Bone marrow (tissue), 2 donors: ENCODE measurements around the gene NXN.
"Not testable (repeated sequence)": the region's sequence is repeated elsewhere in the genome, so short reads cannot be mapped to it uniquely, and the experiment has no call there.

Experiments used
- DNase-seq, 2 donors: peaks; one replicate each; lab custom pipeline; 2025; lab: John Stamatoyannopoulos, UW

NXN gene

DNA sequence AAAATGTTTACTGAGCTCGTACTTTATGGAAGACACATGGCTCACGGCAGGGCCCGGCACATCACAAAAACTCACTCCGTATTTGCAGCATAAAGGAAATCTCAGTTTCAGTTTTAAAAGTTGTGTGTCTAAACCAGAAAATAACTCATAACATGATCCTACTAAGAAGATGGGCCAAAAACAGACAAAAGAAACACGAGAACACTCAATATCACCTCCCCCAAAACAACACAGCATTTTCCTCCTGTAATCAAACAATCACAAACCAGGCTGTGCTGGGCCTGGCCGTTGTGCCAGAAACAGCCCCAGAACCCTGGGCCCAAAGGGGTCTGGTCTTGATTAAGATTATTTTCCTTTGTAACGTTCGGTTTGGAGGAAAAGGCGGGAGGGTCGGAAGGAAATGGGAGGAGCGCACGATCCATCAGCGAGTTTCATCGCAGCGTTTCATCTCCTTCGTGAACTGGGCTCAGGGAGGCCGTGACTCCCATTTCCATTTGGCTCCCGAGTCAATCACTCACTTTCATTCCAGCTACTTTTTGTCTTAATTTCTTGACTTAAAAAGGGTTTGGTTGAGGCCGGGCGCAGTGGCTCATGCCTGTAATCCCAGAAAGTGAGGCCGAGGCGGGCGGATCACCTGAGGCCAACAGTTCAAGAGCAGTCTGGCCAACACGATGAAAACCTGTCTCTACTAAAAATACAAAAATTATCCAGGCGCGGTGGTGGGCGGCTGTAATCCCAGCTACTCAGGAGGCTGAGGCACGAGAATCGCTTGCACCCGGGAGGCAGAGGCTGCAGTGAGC lies 61.4 kb downstream of the NXN start:
- DNase-seq, result no peak

- no peak for DNase-seq
These were observed 62.2 kb downstream of the NXN start for GRCh38 chr17:917391-917811.

DNA sequence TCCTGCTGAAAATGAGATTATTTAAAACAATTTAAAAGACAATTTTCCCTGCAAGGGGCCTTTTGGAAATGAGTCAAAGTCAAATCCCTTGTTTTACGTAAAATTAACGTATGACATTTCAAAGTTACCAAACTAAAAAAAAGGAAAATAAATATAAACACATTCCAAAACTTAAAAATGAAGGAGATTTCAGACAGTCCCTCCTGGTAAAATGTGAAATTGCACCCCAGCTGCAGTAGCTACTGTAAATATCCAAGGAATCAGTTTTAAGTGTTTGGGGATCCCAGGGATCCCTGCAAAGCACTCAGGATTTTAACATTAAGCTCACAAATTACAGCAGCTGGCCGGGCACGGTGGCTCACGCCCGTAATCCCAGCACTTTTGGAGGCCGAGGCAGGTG lies 63.3 kb downstream of the NXN start:
- DNase-seq, result no peak

- DNase-seq, result no peak
These were observed 63.9 kb downstream of the NXN start for GRCh38 chr17:915538-916201.

DNA sequence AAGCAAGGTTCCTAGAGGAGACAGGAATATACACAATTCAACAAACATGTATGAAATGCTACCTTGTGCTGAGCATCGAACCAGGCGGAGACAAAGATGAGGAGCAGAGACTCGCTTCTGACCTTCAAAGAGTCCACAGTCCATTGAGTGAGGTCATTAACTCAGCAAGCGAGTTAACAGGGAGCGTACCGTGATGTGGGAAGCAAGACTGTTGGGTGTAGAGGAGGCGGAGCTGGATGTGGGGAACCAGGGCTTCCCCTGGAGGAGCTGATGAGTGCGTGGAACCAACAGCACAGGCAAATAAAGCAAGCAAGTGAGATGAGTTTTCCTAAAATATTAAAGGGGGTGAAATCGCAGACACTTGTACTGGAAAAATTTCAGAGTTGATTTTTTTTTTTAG lies 65.0 kb downstream of the NXN start:
- DNase-seq, result no peak

- no peak for DNase-seq
These were observed 66.4 kb downstream of the NXN start for GRCh38 chr17:913207-913606.

- DNase-seq, result no peak
These were observed 69.8 kb downstream of the NXN start for GRCh38 chr17:909642-910323.

- DNase-seq, result no peak
These were observed 71.9 kb downstream of the NXN start for GRCh38 chr17:907725-908124.

- DNase-seq, result not testable (repeated sequence)
These were observed 73.9 kb downstream of the NXN start for GRCh38 chr17:905708-906107.

DNA sequence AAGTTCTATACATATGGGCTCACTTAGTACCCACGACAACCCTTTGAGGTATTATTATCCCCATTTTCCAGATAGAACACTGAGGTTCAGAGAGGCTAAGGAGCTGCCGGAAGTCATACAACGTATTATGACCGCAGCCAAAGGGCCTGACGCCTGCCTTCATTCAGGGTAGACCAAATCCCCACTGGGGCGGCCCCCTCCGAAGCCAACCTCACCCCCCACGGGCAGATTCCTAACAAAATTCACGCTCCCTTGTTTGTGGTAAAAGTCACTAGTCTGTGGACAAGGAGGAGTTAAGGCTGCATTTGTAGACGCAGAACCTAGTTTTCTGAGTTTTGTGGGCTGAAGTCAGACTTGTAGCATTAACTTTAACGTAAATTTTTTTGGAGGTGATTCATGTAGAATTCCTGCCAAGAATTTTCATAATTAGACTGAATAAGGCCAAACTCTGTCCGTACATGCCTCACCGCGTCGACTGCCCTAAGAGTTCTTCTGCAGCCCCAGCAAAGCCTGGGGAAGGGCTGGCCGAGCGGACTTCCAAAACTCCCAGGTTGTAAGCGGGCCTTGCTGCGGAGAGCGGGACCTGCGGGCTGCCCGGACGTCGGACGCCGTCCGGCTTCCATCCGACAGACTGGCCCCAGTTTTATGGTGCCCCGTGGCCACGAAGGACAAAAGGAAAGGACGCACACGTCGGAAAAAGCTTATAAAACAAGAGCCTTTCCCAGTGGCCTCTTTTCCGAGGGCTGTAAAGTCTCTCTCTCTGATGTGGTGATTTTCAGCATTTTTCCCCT lies 75.7 kb downstream of the NXN start:
- DNase-seq, result no peak

DNA sequence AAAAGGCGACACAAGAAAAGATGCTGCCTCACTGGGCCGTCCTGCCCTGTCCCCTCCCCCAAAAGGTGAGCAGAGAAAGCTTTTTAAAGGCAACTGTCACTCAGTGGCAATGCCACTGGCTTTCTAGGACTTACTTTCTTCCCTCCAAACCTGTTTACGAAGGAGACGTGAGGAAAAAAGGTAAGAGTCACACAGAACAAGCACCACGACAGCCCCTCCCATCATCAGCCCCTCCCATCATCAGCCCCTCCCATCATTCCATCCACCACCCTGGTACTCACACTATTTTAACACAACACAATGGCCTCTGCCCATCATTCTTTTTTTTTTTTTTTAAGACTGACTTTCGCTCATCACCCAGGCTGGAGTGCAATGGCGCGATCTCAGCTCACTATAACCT lies 77.1 kb downstream of the NXN start:
- no peak for DNase-seq

DNA sequence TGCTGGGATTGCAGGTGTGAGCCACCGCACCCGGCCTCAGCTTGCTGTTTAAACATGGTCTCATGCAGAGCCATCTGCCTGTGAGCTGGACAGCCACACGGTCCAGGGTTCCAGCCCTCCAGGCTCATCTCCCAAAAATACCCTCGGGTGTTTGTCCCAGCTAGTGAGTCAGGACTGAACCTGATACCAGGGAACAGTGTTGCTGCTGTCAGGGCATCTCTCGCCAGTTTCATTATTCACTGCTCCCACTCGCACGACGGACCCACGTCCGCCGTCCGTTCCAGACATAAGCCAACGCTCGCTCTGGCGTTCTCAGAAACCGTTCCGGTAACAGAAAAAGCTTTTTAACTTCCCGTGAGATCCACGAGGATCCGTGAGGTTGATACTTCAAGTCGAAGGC lies 77.6 kb downstream of the NXN start:
- DNase-seq, result no peak

GRCh38 chr17:901191-901950 lies 78.2 kb downstream of the NXN start:
- DNase-seq, result no peak

GRCh38 chr17:900336-900934 lies 79.1 kb downstream of the NXN start:
- DNase-seq, result no peak

- DNase-seq, result no peak
These were observed 81.5 kb downstream of the NXN start for GRCh38 chr17:897970-898619.

DNA sequence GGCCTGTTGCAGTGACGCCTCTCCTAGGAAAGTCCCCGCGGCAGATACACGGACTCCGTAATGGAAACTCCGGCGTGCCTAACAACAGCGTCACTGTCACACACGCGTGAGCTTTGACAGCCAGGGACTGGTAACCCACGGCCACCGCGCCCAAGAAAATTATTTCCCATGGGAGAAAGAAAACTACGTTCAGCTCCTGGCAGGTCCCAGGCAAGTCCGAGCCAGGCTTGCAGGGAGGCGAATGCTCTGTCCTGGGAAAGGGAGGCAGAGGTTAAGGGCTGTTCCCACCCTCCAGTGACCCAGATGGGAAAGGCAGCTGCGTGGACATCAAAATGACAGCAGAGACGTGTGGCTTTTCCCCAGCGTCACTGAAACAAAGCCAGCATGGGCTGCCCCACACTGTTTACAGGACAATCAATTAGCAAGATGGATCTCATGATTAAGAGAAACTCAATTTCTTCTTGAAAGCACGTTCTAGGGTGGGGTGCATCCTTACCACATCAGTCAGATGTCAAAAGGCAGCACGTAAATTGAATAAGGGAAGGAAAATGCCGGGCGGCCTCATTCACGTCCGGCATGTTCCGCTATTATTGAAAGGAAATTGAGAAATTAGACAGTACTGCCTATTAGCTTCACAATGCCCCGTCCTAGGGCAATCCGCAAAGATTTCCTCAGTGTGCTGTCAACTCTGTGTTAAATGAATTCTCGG lies 82.5 kb downstream of the NXN start:
- no peak for DNase-seq

DNA sequence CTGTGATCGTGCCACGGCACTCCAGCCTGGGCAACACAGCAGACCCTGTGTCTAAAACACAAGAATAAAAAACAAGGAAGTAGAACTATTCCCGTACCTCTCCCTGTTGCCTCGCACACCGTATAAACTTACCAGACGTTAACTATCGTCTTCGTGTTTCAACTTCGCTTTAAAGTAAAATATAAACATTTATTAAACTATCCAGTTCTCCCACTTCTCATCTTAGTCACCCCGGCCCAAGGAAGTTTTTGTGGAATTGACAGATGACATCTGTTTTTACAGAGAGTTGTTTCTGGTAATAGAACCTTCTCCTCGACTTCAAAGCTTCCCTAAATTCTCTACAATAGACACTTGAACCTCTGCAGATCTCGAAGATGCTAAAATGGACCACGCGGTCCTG lies 83.1 kb downstream of the NXN start:
- DNase-seq, result no peak

- no peak for DNase-seq
These were observed 86.6 kb downstream of the NXN start for GRCh38 chr17:892958-893357.

DNA sequence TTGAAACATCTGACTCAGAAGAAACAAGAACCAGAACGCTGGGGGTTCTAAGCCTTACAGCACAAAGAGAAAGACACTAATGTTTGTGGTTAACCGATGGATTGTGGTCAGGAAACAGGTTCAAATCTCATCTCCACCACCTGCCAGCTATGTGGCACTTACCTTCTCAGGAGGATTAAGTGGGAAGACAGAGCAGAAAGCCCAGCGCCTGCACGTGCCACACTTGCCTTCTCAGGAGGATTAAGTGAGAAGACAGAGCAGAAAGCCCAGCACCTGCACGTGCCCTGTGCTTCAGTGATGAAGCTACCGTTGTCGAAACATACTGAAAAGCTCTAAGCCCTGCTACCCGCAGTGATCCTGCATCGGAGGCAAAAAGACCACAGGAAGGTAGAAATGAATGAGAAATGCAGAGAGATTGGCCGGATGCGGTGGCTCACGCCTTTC lies 90.6 kb downstream of the NXN start:
- DNase-seq, result no peak
